ENCODE results near the gene MTRR.

DNA sequence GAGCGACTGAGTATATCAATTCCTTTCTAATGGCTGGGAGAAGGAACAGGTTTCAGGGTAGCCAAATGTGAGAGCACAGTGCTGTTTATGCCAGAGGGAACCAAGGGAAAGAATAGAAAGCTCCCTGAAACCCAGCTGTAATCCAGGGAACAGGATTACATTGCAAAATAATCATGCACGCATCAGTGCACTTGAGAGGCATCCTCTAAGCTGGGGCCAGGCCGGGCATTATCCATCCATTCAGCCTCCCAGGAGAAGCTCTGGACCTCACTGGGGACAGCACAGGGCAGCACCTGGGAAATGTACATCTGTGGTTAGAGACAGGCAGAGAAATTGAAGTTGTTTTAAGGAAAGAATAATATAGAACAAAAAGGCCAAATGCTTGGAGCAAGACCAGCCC, 72.7 kb downstream of the MTRR start:
- TF ChIP-seq, protein P1, sequence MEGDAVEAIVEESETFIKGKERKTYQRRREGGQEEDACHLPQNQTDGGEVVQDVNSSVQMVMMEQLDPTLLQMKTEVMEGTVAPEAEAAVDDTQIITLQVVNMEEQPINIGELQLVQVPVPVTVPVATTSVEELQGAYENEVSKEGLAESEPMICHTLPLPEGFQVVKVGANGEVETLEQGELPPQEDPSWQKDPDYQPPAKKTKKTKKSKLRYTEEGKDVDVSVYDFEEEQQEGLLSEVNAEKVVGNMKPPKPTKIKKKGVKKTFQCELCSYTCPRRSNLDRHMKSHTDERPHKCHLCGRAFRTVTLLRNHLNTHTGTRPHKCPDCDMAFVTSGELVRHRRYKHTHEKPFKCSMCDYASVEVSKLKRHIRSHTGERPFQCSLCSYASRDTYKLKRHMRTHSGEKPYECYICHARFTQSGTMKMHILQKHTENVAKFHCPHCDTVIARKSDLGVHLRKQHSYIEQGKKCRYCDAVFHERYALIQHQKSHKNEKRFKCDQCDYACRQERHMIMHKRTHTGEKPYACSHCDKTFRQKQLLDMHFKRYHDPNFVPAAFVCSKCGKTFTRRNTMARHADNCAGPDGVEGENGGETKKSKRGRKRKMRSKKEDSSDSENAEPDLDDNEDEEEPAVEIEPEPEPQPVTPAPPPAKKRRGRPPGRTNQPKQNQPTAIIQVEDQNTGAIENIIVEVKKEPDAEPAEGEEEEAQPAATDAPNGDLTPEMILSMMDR (IDR thresholded peaks at IDR 0.05): no peak
- no peak for TF ChIP-seq TCF7L2 (IDR thresholded peaks at IDR 0.05; ENCODE audit: low read depth, low read length)
- no peak for TF ChIP-seq POLR2AphosphoS5 (IDR thresholded peaks at IDR 0.05; ENCODE audit: low read depth, low read length)
